Vagina (tissue), 2 donors: ENCODE data around the gene ZNF346.

Experiments
- CTCF ChIP-seq, 3 experiments: fragments of 450-650 bp in 2 of 3; fragments of 200-600 bp in 1 of 3; sonication (generic) in 1 of 3; IDR thresholded peaks; one replicate each; pipeline ENCODE4 v1.5.1; 2017 to 2019; ENCODE audit warnings: antibody characterized with exemption in 3 of 3, mild to moderate bottlenecking in 2 of 3, moderate library complexity in 2 of 3
- POLR2A ChIP-seq, 2 donors: fragments of 450-650 bp; IDR thresholded peaks; one replicate each; pipeline ENCODE4 v1.6.1; 2017; ENCODE audit warnings: antibody characterized with exemption in 2 of 2, mild to moderate bottlenecking in 2 of 2, moderate library complexity in 2 of 2
- POLR2AphosphoS5 ChIP-seq, 2 donors: sonication (generic); formaldehyde crosslinking; IDR thresholded peaks; one replicate each; pipeline ENCODE4 v1.9.0; 2017; ENCODE audit warnings: antibody characterized with exemption in 2 of 2, mild to moderate bottlenecking in 2 of 2, low read depth in 1 of 2; ENCODE audit not compliant: insufficient read depth in 1 of 2

- TF ChIP-seq CTCF (IDR thresholded peaks at IDR 0.05) (no peak), POLR2A (IDR thresholded peaks at IDR 0.05) (no peak), POLR2AphosphoS5 (IDR thresholded peaks at IDR 0.05; ENCODE audit: insufficient read depth in 1 of 2, low read depth in 1 of 2) (no peak)
These were observed 101.4 kb downstream of the ZNF346 start for GRCh38 chr5:177123789-177124485.
